Ammon's horn (tissue), 1 donor: Measurements from ENCODE around the gene CNPY3.
"Not testable (repeated sequence)": the region's sequence is repeated elsewhere in the genome, so short reads cannot be mapped to it uniquely, and the experiment has no call there.

Source experiments
- DNase-seq: peaks from one replicate; pipeline ENCODE4 v3.0.0-alpha.2; 2016; ENCODE audit warnings: low spot score

CNPY3 gene

GRCh38 chr6:42928986-42929820 lies at the start of gene CNPY3:
TSS of gene CNPY3 (plus strand) at chr6:42929480. CDS start at chr6:42929571, 91 bp downstream.
- peak; percentile 97 for DNase-seq

- not testable (repeated sequence) for DNase-seq
These were observed 49.0 kb upstream of the CNPY3 start for GRCh38 chr6:42880240-42880817.

DNA sequence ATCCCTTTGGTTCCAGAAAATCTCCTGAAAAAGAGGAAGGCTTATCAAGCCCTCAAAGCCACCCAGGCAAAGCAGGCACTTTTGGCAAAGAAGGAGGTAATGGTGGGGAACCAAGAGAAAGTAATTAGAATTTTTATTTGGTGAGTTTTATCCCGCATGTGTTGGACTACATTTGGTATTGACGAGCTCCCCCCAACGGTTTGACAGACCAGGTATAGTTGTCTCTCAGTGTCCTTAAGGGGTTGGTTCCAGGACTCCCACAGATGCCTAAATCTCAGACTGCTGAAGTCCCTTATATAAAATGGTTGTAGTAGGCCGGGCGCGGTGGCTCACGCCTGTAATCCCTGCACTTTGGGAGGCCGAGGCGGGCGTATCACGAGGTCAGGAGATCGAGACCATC lies 48.4 kb upstream of the CNPY3 start:
- DNase-seq, result not testable (repeated sequence)

- no peak for DNase-seq
These were observed 43.6 kb upstream of the CNPY3 start for GRCh38 chr6:42885702-42886101.

DNA sequence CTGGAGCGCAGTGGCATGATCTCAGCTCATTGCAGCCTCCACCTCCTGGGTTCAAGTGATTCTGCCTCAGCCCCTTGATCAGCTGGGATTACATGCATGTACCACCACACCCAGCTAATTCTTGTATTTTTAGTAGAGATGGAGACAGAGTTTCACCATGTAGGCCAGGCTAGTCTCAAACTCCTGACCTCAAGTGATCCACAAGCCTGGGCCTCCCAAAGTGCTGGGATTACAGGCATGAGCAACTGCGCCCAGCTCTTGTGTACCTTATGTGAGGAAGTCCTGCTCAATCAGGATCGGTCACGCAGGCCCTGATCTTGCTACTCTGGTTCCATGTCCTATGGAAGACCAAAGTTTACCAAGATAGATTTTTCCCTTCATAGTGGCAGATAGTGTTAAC lies 41.1 kb upstream of the CNPY3 start:
- DNase-seq, result not testable (repeated sequence)

DNA sequence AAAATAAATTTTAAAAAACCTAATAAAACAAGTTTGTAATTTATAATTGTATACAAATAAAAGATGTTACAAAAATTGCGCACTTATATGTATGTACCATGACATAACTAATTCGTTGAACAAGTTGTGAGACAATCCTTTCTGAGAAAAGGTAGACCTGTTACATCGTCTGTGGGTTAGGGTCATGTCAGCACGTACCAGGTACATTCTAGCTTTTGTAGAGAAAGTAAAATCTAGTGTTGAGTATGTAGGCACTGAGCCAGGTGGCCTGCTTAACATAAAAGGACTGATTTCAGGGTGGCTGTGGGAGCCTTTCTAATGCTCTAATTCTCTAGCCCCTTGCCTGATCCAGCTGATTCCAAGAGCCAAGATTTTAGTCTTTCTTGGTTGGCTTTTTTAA lies 39.5 kb upstream of the CNPY3 start:
- no peak for DNase-seq

GRCh38 chr6:42890311-42891198 lies 38.7 kb upstream of the CNPY3 start:
- DNase-seq, result peak; percentile 97

GRCh38 chr6:42891199-42891722 lies 38.0 kb upstream of the CNPY3 start:
- no peak for DNase-seq

- not testable (repeated sequence) for DNase-seq
These were observed 35.0 kb upstream of the CNPY3 start for GRCh38 chr6:42894041-42894828.

DNA sequence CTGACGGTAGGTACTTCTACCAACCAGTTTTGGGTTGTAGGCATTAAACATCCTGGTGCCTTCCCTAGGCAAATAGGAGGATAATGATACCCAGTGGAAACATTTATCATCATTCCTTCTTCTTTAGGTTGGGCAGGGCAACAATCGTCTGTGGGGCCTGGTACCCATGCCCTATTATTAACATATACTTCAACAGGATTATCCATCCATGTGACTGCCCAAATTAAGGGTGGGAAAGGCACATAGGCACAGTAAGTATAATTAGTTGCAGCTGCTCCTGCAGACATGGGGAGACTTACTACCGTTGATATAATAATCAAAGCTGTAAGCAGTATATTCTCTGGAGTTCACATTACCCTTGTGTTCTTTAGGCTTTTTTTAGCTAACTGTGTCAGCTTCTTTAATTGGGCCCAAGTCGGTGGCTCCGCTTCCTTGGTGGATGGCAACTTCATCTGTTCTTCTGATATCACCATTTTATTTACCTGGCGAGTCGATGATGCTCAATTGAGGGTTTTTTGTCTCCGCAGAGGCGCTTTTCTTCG lies 33.0 kb upstream of the CNPY3 start:
- no peak for DNase-seq

DNA sequence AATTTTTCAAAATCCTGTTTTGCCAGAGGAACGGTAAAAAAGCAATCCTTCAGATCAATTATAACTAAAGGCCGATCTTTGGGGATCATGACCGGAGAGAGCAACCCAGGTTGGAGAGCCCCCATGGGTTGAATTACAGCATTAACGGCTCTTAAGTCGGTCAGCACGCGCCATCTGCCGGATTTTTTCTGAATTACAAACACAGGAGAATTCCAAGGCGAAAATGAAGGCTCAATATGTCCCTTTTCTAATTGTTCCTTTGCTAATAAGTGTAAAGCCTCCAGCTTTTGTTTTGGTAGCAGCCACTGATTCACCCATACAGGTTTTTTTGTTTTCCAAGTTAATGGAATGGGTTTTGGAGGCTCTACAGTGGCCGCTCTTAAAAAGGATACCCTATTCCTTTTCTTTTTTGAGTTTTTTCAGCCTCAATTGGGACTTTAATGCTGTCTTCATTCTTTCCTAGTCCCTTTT lies 30.4 kb upstream of the CNPY3 start:
- DNase-seq, result peak; percentile 79

GRCh38 chr6:42899871-42900270 lies 29.4 kb upstream of the CNPY3 start:
- DNase-seq, result no peak

GRCh38 chr6:42901538-42901957 lies 27.7 kb upstream of the CNPY3 start:
- peak; percentile 93 for DNase-seq

DNA sequence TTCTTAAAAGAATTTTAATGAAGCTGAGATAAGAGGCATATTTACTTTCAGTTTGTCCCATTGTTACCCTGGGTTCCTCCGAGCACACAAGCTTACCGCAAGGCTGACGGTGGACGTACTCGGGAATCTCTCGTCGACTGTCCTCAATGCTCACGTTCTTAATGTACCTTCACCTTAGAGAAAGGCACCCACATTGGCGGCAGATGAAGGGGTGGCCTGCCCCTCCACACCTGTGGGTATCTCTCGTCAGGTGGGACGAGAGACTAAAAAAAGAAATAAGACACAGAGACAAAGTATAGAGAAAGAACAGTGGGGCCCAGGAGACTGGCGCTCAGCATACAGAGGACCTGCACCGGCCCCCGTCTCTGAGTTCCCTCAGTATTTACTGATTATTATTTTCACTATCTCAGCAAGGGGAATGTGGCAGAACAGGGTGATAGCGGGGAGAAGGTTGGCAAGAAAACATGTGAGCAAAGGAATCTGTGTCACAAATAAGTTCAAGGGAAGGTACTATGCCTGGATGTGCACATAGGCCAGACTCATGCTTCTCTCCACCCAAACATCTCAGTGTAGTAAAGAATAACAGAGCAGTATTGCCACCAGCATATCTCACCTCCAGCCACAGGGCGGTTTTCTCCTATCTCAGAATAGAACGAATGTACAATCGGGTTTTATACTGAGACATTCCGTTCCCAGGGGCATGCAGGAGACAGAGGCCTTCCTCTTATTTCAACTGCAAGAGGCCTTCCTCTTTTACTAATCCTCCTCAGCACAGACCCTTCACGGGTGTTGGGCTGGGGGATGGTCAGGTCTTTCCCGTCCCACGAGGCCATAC lies 26.6 kb upstream of the CNPY3 start:
- DNase-seq, result not testable (repeated sequence)

DNA sequence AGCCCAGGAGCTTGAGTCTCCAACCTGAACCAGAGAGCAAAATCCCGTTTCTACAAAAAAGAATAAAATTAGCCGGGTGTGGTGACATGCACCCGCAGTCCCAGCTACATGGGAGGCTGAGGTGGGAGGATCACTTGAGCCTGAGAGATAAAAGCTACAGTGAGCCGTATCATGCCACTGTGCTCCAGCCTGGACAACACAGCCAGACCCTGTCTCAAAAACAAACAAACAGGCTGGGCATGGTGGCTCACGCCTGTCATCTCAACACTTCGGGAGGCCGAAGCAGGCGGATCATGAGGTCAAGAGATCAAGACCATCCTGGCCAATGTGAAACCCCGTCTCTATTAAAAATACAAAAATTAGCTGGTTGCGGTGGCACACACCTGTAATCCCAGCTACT lies 24.8 kb upstream of the CNPY3 start:
- no peak for DNase-seq

DNA sequence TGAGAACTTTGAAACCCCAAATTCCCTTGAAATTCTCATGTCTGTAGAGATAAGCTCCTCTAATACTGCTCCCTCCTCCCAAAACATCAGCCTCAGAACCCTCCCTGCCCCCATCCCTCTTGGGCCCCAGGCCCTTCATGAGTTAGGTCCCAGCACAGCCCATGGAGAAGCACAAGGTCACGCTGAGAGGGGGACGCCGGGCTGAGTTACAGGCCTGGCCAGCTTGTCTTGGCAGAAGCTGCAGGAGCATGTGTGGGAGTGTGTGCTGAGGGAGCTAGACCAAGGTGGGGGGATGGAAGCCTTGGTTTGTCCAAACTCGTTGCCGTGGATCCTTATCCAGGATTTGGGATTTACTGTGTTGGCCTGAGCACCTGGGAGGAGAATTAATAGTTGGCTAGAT lies 21.9 kb upstream of the CNPY3 start:
- DNase-seq, result no peak

DNA sequence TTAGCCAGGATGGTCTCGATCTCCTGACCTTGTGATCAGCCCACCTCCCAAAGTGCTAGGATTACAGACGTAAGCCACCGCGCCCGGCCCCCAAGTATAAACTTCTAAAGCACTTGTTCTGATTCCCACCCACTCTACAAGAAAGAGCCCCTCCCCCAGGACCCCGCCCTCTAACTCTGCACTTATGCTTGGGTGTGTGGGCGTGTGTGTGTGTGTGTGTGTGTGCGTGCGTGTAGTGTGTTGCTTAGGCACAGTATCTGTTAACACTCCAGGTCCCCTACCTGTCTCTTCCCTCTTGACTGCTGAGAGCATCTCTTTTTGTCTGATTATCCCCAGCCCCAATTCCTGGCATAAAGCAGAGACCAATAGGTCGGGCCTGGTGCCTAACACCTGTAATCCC lies 19.4 kb upstream of the CNPY3 start:
- DNase-seq, result no peak

DNA sequence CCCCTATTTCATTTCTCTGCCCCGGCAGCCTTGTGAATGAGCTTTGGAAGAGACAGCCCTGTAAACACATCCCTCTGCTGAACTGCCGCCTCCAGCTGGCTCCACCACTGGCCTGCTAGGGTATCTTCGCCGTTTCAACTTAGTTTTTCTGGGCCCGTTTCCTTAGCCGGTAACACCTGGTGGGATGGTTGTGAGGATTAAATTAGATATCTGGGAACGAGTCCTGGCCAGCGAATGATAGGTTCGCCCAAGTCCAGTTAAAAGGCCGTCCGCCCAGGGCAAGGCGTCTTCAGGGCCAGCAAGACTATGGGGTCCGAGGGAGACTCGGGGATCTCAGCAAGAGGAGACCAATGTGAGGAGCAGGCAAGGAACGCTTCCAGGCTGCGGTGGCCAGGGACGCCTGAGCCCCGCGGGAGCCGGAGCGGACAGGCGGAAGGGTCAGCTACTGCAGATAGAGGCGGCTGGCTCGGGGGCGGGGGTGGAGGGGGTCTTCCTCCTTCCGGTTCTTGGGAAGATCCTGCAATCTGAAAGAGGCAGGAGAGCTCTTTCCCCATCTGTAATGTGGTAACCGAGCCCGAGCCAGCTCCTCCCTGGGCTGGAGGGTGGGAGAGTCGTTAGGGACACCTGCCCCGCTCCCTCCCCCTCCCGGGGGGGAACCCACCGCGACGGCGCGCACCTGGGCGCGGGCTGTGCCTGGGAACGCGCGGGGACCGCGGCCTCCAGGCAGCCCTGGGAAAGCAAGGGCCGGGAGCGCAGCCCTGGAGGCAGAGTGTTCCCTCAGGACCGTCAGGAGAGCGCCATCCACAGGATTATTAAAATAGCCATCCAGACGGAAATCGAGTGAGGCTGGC lies 17.9 kb upstream of the CNPY3 start:
- DNase-seq, result no peak

GRCh38 chr6:42914546-42914945 lies 14.7 kb upstream of the CNPY3 start:
- DNase-seq, result no peak
